NCI-H460 (cell line): Measurements from ENCODE around the gene OR4K5. TPM values are rescaled to one million over a fixed set of nuclear protein-coding genes. Genes with fewer than 3 reads are reported as not detected.

Experiments
- total RNA-seq: library from RNA; depleted of rRNA; stranded (reverse); fragments of >200 nt; shearing (Covaris generic); gene quantifications from 2 replicates; pipeline ENCODE4 v1.2.3, GENCODE V29; 2014; rRNA removed

The OR4K5 gene
- total RNA-seq, 1 experiment from 2014 or later, result not detected

Other genes with a start within 250 kb of the OR4K5 start
- gene OR11H2, start 206.7 kb upstream of the OR4K5 start, total RNA-seq, result not detected in 2 replicates
- not detected in 2 replicates for gene OR4Q3, start 177.0 kb upstream of the OR4K5 start, total RNA-seq
- gene OR4M1, start 147.1 kb upstream of the OR4K5 start, total RNA-seq, result not detected in 2 replicates
- not detected in 2 replicates for gene OR4N2, start 116.8 kb upstream of the OR4K5 start, total RNA-seq
- gene OR4K2, start 45.5 kb upstream of the OR4K5 start, total RNA-seq, result not detected in 2 replicates
- not detected in 2 replicates for gene OR4K1, start 10.3 kb downstream of the OR4K5 start, total RNA-seq
- gene OR4K15, start 55.0 kb downstream of the OR4K5 start, total RNA-seq, result not detected in 2 replicates
- gene OR4Q2, start 81.6 kb downstream of the OR4K5 start, total RNA-seq, result not detected in 2 replicates
- not detected in 2 replicates for gene OR4K14, start 98.7 kb downstream of the OR4K5 start, total RNA-seq
- 0.02 TPM in 1 of 2 replicates, not detected in the other for gene OR4K13, start 115.4 kb downstream of the OR4K5 start, total RNA-seq
- not detected in 2 replicates for gene OR4L1, start 139.4 kb downstream of the OR4K5 start, total RNA-seq
- not detected in 2 replicates for gene OR4K17, start 190.1 kb downstream of the OR4K5 start, total RNA-seq
- gene OR4N5, start 218.2 kb downstream of the OR4K5 start, total RNA-seq, result not detected in 2 replicates